NCI-H526 (cell line): ENCODE results near the gene THAP5.
"Not testable (repeated sequence)": the region's sequence is repeated elsewhere in the genome, so short reads cannot be mapped to it uniquely, and the experiment has no call there.

Experiments used
- DNase-seq, 2 experiments: peaks; one replicate each; lab custom pipeline; 2025; lab: John Stamatoyannopoulos, UW

THAP5 gene

GRCh38 chr7:108584211-108584610 is 14.7 kb upstream of the THAP5 start:
- no peak for DNase-seq

- no peak for DNase-seq
Measured at GRCh38 chr7:108581655-108582491, 12.4 kb upstream of the THAP5 start.

GRCh38 chr7:108580298-108580697 is 10.8 kb upstream of the THAP5 start:
- DNase-seq: no peak

- no peak for DNase-seq
Measured at GRCh38 chr7:108578937-108579336, 9.4 kb upstream of the THAP5 start.

GRCh38 chr7:108576116-108576515 is 6.6 kb upstream of the THAP5 start:
- DNase-seq: no peak

- DNase-seq: no peak
Measured at GRCh38 chr7:108575156-108575555, 5.7 kb upstream of the THAP5 start.

GRCh38 chr7:108572480-108572879 is 3.0 kb upstream of the THAP5 start:
- DNase-seq: no peak

- DNase-seq: peak; percentile 65 to 77
Measured at GRCh38 chr7:108570146-108570755, 745 bp upstream of the THAP5 start.

GRCh38 chr7:108568801-108569380 is 615 bp downstream of the THAP5 start:
- DNase-seq: no peak

GRCh38 chr7:108565987-108566386 is 3.5 kb downstream of the THAP5 start:
- no peak for DNase-seq

GRCh38 chr7:108561047-108561619 is 8.4 kb downstream of the THAP5 start:
- DNase-seq: no peak

- DNase-seq: no peak
Measured at GRCh38 chr7:108559253-108559652, 10.3 kb downstream of the THAP5 start.

GRCh38 chr7:108557617-108558016 is 11.9 kb downstream of the THAP5 start:
- DNase-seq: no peak

- no peak for DNase-seq
Measured at GRCh38 chr7:108557191-108557590, 12.3 kb downstream of the THAP5 start.

- not testable (repeated sequence) for DNase-seq
Measured at GRCh38 chr7:108556665-108557064, 12.8 kb downstream of the THAP5 start.

- not testable (repeated sequence) for DNase-seq
Measured at GRCh38 chr7:108548141-108548896, 21.2 kb downstream of the THAP5 start.

GRCh38 chr7:108541478-108541877 is 28.0 kb downstream of the THAP5 start:
- no peak for DNase-seq

- DNase-seq: not testable (repeated sequence)
Measured at GRCh38 chr7:108538685-108539084, 30.8 kb downstream of the THAP5 start.

GRCh38 chr7:108538236-108538635 is 31.3 kb downstream of the THAP5 start:
- not testable (repeated sequence) for DNase-seq

GRCh38 chr7:108537229-108537628 is 32.3 kb downstream of the THAP5 start:
- DNase-seq: no peak

- no peak for DNase-seq
Measured at GRCh38 chr7:108535744-108536143, 33.8 kb downstream of the THAP5 start.

- DNase-seq: no peak
Measured at GRCh38 chr7:108535257-108535656, 34.2 kb downstream of the THAP5 start.
